T-helper 2 cell treated with Interferon-gamma antibody and Interleukin-4, amounts not matched to agents 5 μg/mL and 100 μg/mL, for 36 hours (primary cell): Measurements from ENCODE around the gene ETFBKMT.
"Not testable (repeated sequence)": the region's sequence is repeated elsewhere in the genome, so short reads cannot be mapped to it uniquely, and the experiment has no call there.

Experiments used
- DNase-seq: peaks from one replicate; pipeline ENCODE4 v3.0.0; 2021; ENCODE audit warnings: low spot score
- H3K27ac Mint-ChIP-seq: one replicate; pipeline ENCODE4 v1.8.0; 2021; ENCODE audit warnings: mild to moderate bottlenecking, mixed read lengths
- H3K27me3 Mint-ChIP-seq: one replicate; pipeline ENCODE4 v1.8.0; 2021; ENCODE audit warnings: low read depth, mixed read lengths
- H3K36me3 Mint-ChIP-seq: one replicate; pipeline ENCODE4 v1.8.0; 2021; ENCODE audit warnings: low read depth, mixed read lengths
- H3K4me1 Mint-ChIP-seq: one replicate; pipeline ENCODE4 v1.8.0; 2021; ENCODE audit warnings: low read depth, mixed read lengths
- H3K4me3 Mint-ChIP-seq: one replicate; pipeline ENCODE4 v1.8.0; 2022; ENCODE audit warnings: mild to moderate bottlenecking, moderate library complexity, mixed read lengths
- H3K9me3 Mint-ChIP-seq: one replicate; pipeline ENCODE4 v1.8.0; 2021; ENCODE audit warnings: mixed read lengths

The ETFBKMT gene

DNA sequence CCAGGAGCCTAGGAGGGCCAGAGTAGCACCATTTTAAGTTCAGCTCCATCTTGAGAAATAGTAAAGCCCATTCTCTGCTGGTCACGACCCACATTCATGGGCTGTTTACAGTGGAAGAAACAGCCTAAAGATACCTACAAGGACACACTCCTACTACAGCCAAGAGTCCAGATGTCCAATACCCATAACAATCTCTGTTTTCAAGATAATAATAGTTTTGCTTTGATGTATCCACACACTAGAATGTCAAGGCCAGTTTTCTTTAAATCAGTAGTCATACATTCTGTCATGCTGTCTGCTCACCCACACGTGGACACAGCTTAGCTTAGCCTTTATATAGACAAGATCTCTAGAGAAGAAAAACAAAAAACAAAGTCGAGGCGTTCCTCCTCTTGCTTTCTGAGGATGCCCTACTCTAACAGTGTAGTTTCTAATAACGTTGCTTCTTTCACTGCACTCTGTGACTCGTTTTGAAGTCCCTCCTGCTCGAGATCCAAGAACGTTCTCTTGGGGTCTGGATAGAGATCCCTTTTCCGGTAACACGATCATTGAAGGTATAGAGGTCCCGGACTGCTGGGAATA, 17.9 kb upstream of the ETFBKMT start:
- no peak overlapping the region for H3K27ac Mint-ChIP-seq
- no peak for DNase-seq

DNA sequence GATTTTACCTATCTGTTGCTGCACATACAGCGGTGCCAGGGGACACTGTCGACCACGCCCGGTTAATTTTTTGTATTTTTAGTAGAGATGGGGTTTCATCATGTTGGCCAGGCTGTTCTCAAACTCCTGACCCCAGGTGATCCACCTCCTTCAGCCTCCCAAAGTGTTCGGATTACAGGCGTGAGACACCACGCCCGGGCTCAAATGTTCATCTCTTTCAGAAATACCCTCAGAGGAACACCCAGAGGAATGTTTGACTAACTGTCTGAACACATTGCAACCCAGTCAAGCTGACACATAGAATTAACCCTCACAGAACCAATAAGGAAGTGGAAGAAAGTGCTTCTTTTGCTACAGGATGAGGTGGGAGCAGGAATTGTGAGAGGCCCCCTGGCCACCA, 15.0 kb upstream of the ETFBKMT start:
- H3K4me3 Mint-ChIP-seq: no peak overlapping the region
- no peak for DNase-seq

More for the DNA sequence above, 17.9 kb upstream of the ETFBKMT start:
- H3K9me3 Mint-ChIP-seq: no peaks in the 10 kb centered on the region
- H3K4me3 Mint-ChIP-seq: no peak overlapping the region
- H3K27me3 Mint-ChIP-seq: peaks cover 4% of the 10 kb centered on the region
- H3K4me1 Mint-ChIP-seq: peaks cover under 1% of the 10 kb centered on the region
- no peaks in the 10 kb centered on the region for H3K36me3 Mint-ChIP-seq

GRCh38 chr12:31645924-31646323, 13.6 kb upstream of the ETFBKMT start:
- peaks cover 4% of the 10 kb centered on the region for H3K27me3 Mint-ChIP-seq
- no peaks in the 10 kb centered on the region for H3K9me3 Mint-ChIP-seq
- H3K36me3 Mint-ChIP-seq: no peaks in the 10 kb centered on the region
- no peak overlapping the region for H3K27ac Mint-ChIP-seq
- no peak overlapping the region for H3K4me3 Mint-ChIP-seq
- no peak for DNase-seq
- peaks cover 3% of the 10 kb centered on the region for H3K4me1 Mint-ChIP-seq

More for the DNA sequence above, 15.0 kb upstream of the ETFBKMT start:
- peaks cover 3% of the 10 kb centered on the region for H3K4me1 Mint-ChIP-seq
- no peaks in the 10 kb centered on the region for H3K36me3 Mint-ChIP-seq
- no peak overlapping the region for H3K27ac Mint-ChIP-seq
- H3K27me3 Mint-ChIP-seq: peaks cover 4% of the 10 kb centered on the region
- no peaks in the 10 kb centered on the region for H3K9me3 Mint-ChIP-seq

DNA sequence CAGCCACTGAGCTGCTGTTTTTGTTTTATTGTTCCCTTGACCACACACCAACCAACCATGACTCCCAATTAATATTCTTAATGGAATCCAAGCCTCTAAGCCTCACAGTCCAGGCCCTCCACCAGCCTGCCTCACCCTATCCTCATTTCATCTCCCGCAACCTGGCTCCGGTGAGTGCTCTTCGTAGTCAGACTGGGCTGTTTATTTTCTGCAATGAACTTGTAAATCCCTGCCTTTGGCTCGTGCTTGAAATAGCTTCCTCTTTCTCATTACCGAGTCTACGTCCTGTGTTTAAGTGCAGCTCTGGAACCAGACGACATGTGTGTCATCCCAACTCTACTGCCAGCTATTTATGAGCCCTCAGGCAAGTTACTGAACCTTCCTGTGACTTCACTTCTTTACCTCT, 12.4 kb upstream of the ETFBKMT start:
- DNase-seq: no peak

DNA sequence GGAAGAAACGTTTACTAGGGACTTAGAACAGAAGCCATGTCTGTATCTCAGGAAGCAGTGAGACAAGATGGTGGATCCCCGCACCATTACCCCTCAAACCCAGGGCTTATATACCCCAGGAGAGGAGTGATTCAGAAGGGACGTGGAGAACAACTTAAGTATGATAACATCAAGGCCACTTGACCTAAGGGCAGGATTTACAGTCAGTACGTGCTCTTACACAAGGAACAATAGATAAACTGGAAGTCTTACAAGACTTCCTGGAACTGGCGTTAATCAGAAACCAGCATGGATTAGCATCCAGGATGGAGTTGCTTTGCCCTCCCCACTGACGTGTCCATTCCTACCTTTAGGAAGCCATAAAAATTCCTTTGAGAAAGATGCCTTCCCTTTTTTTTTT, 8.6 kb upstream of the ETFBKMT start:
- H3K27me3 Mint-ChIP-seq: peaks cover 2% of the 10 kb centered on the region
- no peak overlapping the region for H3K27ac Mint-ChIP-seq
- no peaks in the 10 kb centered on the region for H3K36me3 Mint-ChIP-seq
- DNase-seq: no peak
- H3K4me3 Mint-ChIP-seq: no peak overlapping the region
- H3K9me3 Mint-ChIP-seq: no peaks in the 10 kb centered on the region
- peaks cover 13% of the 10 kb centered on the region for H3K4me1 Mint-ChIP-seq

More for the DNA sequence above, 12.4 kb upstream of the ETFBKMT start:
- no peak overlapping the region for H3K27ac Mint-ChIP-seq
- peaks cover 3% of the 10 kb centered on the region for H3K4me1 Mint-ChIP-seq
- H3K4me3 Mint-ChIP-seq: no peak overlapping the region
- no peaks in the 10 kb centered on the region for H3K36me3 Mint-ChIP-seq
- H3K9me3 Mint-ChIP-seq: no peaks in the 10 kb centered on the region
- peaks cover 4% of the 10 kb centered on the region for H3K27me3 Mint-ChIP-seq

DNA sequence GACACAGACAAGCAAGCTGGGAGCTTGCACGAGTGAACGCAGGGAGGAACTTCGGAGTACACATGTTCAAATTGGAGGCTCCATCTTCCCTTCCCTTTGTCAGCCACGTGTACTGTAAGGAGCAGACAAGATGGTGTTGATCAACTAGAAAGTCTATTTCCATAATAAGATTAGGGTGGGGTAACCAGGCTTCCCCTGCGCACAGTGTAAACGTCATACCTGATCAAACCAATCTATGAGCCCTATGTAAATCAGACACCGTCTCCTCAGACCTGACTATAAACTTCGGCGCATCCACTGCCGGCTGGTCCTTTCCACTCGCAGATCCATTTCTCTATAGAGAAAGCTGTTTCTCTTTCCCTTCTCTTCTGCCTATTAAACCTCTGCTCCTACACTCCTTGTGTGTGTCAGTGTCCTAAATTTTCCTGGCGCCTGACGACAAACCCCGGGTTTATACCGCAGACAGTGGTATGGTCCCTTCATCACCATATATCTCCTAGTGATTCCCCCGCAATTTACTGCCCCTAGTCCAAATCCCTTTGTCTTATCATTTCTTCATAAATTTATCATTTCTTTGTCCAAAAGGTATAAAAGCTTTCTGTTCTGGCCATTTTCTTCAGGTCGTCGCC, 7.5 kb upstream of the ETFBKMT start:
- Mint-ChIP-seq H3K4me3 (no peak overlapping the region), H3K27ac (no peak overlapping the region), H3K36me3 (no peaks in the 10 kb centered on the region), H3K27me3 (no peaks in the 10 kb centered on the region), H3K9me3 (no peaks in the 10 kb centered on the region), H3K4me1 (peaks cover 13% of the 10 kb centered on the region)
- no peak for DNase-seq

- Mint-ChIP-seq H3K27me3 (no peaks in the 10 kb centered on the region), H3K4me3 (no peak overlapping the region), H3K36me3 (no peaks in the 10 kb centered on the region), H3K27ac (no peak overlapping the region), H3K9me3 (no peaks in the 10 kb centered on the region), H3K4me1 (peaks cover 20% of the 10 kb centered on the region)
- no peak for DNase-seq
These were observed 4.3 kb upstream of the ETFBKMT start for GRCh38 chr12:31655208-31655607.

DNA sequence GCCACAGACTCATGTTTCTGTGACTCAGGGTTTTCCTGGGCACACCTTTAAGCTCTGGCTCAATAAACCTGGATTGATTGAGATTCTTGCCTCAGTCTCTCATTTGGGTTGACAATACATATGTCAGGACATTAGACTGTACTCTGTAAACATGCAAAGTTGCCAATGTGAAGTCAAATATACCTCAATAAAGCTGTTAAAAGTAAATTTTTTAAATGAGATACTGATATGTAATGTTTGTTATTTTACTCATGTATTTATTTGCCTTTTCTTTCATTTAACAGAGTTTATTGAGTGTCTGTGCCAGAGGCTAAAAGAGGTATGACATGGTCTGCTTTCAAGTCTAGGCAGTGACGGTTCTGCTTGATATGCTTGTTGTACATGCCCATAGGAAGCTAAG, 3.7 kb upstream of the ETFBKMT start:
- H3K27ac Mint-ChIP-seq: no peak overlapping the region
- no peaks in the 10 kb centered on the region for H3K9me3 Mint-ChIP-seq
- DNase-seq: no peak
- H3K36me3 Mint-ChIP-seq: no peaks in the 10 kb centered on the region
- no peaks in the 10 kb centered on the region for H3K27me3 Mint-ChIP-seq
- H3K4me1 Mint-ChIP-seq: peaks cover 21% of the 10 kb centered on the region
- H3K4me3 Mint-ChIP-seq: no peak overlapping the region

DNA sequence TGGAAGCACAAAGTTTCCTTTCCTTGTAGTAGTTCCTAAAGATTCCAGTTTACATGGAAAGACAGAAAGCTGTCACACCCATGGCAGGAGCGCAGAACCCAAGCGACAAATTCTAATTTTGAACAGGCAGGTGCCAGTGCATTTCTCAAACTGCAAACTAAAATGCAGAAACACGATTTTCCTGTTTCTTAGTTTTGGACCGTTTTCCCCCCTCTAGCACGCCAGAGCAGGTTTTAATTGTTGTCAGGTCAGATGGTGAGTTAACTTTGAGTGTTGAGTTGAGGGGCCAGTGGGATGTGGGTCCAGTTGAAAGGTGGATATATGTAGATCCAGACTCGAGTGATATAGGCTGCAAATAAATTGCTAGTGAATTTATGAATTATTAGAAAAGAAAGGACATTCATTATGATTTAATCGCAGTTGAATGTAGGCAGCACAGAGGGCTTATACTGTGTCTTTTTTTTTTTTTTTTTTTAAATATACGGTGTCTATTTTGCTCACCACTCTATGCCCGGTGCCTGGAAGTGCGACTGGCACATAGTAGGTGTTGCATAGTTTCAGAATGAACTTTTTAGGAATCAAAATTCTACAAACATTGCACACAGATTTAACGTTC, 909 bp upstream of the ETFBKMT start:
- Mint-ChIP-seq H3K4me3 (peak overlapping the region; percentile 97), H3K27ac (peak overlapping the region; percentile 99), H3K9me3 (no peaks in the 10 kb centered on the region), H3K36me3 (no peaks in the 10 kb centered on the region), H3K4me1 (peaks cover 15% of the 10 kb centered on the region), H3K27me3 (no peaks in the 10 kb centered on the region)
- no peak for DNase-seq

DNA sequence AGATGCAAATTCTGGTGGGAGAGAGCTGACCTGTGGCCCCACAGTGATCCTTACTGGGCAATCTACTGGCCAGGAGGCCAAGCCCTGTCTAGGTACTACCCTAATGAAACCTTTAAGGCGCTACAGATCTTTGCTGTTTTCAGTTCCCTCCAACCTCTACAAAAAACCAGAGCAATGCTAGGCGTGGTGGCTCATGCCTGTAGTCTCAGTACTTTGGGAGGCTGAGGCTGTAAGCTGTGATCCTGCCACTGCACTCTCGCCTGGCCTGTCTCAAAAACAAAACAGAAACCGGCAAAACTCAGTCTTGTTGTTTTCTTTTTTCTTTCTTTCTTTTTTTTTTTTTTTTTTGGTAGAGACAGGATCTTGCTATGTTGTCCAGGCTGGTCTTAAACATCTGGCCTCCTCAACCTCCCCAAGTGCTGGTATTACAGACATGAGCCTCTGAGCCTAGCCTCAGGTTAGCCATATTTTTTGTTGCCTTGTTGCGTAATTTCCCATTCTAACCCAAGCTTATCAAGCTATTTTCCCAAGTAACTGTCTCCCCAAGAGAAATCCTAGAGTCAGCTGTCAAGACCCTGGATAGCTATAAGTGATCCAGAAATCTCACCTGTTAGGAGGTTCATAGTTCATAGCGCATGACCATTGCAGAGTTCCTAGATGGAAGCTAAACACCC, 2.8 kb downstream of the ETFBKMT start:
- Mint-ChIP-seq H3K27ac (no peak overlapping the region), H3K4me3 (no peak overlapping the region), H3K36me3 (peaks cover 2% of the 10 kb centered on the region), H3K9me3 (peaks cover 4% of the 10 kb centered on the region), H3K4me1 (peaks cover 15% of the 10 kb centered on the region), H3K27me3 (no peaks in the 10 kb centered on the region)
- no peak for DNase-seq

- DNase-seq: no peak
- Mint-ChIP-seq H3K9me3 (peaks cover 4% of the 10 kb centered on the region), H3K27ac (no peak overlapping the region), H3K27me3 (no peaks in the 10 kb centered on the region), H3K4me1 (peaks cover 8% of the 10 kb centered on the region), H3K36me3 (peaks cover 4% of the 10 kb centered on the region), H3K4me3 (no peak overlapping the region)
These were observed 4.1 kb downstream of the ETFBKMT start for GRCh38 chr12:31663576-31663975.

DNA sequence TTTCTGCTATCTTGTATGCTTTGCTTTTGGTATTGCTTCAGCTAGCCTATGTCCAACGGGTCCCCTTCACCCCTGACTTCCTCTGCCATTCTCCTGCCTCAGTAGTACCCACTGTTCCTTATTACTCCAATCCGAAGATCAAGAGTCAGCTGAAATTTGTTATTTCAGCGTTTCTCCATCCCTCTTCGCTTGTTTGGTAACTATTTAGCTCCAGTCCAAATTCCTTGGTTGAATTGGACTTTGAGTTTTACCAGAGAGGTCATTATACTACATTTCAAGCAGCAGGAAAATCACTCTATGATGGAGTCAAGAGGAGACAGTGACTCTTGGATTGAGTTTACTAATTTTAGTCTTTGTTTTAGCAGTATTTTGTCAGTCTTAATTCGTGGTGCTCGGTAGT, 4.5 kb downstream of the ETFBKMT start:
- Mint-ChIP-seq H3K36me3 (peaks cover 4% of the 10 kb centered on the region), H3K27ac (no peak overlapping the region), H3K27me3 (no peaks in the 10 kb centered on the region), H3K9me3 (peaks cover 8% of the 10 kb centered on the region), H3K4me3 (no peak overlapping the region), H3K4me1 (peaks cover 7% of the 10 kb centered on the region)
- no peak for DNase-seq

DNA sequence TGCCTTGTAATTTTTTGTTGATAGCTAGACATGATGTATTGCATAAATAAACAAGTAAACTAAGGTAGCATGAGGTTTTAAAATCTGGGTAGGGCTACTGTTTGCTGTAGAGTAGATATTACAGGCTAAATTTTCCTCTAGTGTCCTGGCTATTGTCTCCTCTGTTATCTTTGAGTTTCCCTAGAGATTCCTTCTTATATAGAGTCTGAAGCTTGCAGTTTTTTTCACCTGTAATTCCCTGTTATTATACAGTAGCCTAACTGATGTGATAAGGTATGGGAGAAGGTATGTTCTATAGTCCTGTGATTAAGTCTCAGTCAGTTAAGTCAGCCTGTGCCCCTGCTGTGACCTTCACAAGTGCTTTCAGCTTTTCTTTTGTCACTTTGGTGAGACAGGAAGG, 9.5 kb downstream of the ETFBKMT start:
- H3K4me3 Mint-ChIP-seq: no peak overlapping the region
- H3K27me3 Mint-ChIP-seq: no peaks in the 10 kb centered on the region
- peaks cover 13% of the 10 kb centered on the region for H3K9me3 Mint-ChIP-seq
- H3K36me3 Mint-ChIP-seq: peaks cover 4% of the 10 kb centered on the region
- no peak for DNase-seq
- H3K4me1 Mint-ChIP-seq: no peaks in the 10 kb centered on the region
- H3K27ac Mint-ChIP-seq: no peak overlapping the region

- peaks cover 13% of the 10 kb centered on the region for H3K9me3 Mint-ChIP-seq
- not testable (repeated sequence) for H3K36me3 Mint-ChIP-seq, H3K27me3 Mint-ChIP-seq, H3K4me3 Mint-ChIP-seq, DNase-seq, H3K27ac Mint-ChIP-seq, H3K4me1 Mint-ChIP-seq
These were observed 10.1 kb downstream of the ETFBKMT start for GRCh38 chr12:31669582-31669981.
